HG03066 (cell line): Measurements from ENCODE around the gene HOXD9.

Experiments
- ATAC-seq: cut with Tn5 transposase; IDR thresholded peaks from one replicate; pipeline ENCODE4 v1.9.1; 2021; ENCODE audit warnings: low read depth; ENCODE audit not compliant: unreplicated experiment

HOXD9 gene

DNA sequence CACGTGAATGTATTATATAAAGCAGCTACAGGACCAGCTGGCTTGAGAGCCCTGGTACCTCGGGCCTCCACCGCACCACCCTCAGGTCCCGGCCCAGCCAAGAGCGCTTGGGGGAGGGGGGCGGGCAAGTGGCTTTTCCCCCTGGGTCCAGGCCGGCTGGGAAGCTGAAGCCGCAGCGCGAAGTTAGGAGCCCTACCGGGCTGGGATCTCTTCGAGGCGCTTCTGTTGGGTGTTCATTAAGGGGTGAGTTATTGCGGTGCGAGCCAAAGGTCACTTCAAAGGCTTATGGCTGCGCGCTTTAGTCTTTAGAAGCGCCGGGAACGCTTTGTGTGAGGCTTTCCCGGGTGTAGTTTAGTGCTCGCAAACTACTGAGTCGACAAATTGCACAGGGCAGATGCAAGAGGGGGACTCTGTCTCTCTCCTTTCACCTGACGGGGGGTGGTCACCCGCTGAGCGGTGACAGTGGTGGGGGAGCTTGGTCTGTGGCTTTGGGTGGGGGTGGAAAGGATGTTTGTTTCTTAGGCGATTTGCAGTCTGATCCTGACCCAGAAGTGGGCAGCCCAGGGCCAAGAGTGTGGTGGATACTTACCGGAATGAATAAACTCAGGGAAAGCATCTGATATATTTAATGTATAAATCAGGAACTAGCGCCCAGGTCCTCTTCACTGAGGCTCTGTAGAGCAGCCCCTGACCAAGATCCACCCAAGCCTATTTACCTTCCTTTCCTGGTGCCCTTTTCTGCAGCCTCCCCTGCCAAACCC, 40.6 kb downstream of the HOXD9 start:
- no peak for ATAC-seq

- no peak for ATAC-seq
These were observed 41.1 kb downstream of the HOXD9 start for GRCh38 chr2:176163672-176164056.

DNA sequence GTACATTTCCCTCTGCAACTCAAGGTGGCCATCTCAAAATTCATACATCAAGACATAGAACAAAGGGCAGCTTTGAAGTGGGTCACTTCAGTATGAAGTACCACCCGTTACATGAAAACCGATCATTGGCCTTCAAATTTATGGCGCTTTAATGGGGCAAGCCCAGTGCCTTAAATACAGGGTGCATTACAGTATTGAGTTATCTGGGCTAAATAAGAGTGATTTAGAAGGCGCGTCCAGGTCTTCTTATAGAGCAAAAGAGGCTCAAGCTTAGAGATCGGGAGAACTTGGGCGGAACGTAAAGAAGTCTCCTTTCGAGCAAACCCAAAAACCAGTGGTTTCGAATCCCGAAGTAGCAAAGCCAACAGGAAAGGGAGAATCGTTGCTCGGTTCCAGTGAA, 41.7 kb downstream of the HOXD9 start:
- ATAC-seq, result no peak

GRCh38 chr2:176164611-176165369, 42.3 kb downstream of the HOXD9 start:
- ATAC-seq, result no peak

DNA sequence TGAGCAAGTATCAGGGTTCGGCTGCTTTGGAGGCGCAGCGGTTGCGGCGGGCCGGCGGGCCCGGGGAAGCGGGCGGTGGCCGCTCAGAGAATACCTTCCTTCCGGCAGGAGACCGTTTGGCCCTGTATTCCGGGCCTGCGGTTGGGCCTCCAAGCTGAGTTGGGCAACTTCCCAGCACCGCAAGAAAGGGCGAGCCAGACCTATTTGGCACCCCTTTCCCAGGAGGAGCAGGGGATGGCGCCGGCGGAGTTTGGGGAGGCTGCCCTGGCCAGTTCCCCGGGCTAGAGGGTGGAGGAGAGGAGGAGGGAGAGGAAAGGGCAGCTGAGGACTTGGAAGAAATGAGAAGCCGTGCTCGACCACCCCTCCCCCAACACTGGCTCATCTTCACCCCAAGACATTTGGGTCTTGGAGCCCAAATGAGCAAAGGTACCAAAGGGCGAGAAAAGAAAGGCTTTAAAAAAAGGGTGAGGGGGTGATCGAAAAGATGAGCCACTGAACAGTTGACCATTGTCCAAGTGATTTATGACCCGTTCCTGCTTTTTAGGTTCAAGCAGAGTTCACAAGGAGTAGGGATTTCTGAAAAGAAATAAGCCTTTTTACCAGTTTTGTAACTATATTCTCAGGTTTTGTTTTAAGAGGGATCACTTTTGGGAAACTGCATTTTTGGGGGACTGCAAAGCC, 43.0 kb downstream of the HOXD9 start:
- ATAC-seq, result no peak

DNA sequence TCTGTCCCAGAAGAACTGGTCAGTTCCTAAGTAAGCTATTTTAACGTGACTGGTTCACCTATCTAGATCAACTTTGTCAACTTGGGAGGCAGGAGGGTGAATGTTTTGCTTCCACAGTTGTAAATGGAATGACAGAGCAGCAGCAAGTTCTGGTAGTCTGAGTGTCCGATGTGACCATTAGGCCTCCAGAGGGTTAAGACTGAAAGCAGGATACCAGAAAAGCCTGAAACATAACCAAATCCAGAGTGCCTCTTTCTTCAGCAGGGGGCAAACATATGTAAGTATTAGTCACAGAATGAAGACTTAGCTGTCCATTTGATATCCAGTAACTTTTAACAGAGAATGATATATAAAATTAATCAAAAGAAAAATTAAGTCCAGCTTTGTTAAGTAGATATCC, 43.8 kb downstream of the HOXD9 start:
- ATAC-seq, result no peak

GRCh38 chr2:176167398-176167797, 44.9 kb downstream of the HOXD9 start:
- no peak for ATAC-seq

DNA sequence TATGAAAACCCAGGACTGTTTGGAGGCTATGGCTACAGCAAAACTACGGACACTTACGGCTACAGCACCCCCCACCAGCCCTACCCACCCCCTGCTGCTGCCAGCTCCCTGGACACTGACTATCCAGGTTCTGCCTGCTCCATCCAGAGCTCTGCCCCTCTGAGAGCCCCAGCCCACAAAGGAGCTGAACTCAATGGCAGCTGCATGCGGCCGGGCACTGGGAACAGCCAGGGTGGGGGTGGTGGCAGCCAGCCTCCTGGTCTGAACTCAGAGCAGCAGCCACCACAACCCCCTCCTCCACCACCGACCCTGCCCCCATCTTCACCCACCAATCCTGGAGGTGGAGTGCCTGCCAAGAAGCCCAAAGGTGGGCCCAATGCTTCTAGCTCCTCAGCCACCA, 46.7 kb downstream of the HOXD9 start:
- ATAC-seq, result no peak

GRCh38 chr2:176169711-176170110, 47.2 kb downstream of the HOXD9 start:
- no peak for ATAC-seq

DNA sequence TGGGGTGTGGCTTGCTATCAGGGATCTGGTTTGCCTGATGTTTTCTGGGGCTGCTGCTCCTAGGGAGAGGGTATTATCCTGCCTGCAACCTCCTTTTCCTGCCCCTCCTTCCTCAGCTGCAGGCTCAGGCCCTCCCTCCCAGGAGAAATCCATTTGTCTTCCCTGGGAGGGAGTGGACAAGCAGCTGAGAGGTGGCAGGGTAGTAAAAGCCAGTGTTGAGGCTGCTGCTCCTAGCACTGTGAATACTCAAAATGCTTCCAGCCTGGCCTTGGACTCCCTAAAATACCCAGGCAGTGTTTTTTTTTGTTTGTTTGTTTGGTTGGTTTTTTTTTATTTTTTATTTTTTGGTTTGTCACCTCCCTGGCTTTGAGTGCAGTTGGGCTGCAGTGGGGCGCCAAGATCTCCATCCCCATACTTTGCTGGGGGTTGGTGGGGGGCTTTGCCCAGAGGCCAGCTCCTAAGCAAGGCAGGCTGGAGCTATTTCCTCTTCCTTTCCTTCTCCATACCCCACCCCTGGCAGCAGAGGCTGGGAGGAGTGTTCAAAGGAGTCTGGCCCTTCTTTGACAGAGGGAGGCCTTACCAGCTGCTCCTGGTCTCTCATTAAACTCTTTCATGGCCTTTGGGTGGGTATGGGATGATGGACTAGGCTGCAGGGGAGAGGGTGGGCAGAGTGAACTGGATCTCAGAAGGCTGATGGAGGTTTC, 48.2 kb downstream of the HOXD9 start:
- no peak for ATAC-seq

- no peak for ATAC-seq
These were observed 49.0 kb downstream of the HOXD9 start for GRCh38 chr2:176171351-176172006.

GRCh38 chr2:176172007-176172894, 49.7 kb downstream of the HOXD9 start:
- ATAC-seq, result no peak

DNA sequence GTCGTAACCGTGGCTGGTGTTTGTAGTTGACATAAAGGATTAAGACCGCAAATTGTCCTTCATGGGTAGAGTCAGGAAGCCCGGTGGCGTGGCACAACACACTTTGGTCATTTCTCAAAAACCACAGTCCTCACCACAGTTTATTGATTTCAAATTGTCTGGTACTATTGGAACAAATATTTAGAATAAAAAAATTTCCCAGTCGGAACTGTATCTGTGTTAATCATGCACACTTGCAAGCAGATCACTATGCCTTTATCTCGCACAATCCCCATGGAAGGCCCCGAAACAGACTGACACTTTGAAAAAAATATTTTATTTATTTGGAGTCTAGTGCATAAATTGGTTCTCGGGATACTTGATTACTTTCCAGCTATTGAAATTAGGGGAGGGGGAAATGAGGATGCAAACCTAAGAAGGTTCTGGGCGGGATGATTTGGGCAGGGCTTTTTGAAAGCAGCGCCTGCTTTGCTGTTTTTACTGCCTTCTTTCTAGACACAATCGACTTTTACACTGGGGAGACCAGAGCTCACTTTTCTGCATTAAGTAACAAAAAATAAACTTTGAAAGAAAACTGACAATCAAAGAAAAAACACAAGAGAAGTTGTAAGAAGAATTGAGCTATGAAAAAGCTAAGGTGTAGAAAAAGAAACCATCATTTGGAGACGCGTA, 50.5 kb downstream of the HOXD9 start:
- no peak for ATAC-seq

DNA sequence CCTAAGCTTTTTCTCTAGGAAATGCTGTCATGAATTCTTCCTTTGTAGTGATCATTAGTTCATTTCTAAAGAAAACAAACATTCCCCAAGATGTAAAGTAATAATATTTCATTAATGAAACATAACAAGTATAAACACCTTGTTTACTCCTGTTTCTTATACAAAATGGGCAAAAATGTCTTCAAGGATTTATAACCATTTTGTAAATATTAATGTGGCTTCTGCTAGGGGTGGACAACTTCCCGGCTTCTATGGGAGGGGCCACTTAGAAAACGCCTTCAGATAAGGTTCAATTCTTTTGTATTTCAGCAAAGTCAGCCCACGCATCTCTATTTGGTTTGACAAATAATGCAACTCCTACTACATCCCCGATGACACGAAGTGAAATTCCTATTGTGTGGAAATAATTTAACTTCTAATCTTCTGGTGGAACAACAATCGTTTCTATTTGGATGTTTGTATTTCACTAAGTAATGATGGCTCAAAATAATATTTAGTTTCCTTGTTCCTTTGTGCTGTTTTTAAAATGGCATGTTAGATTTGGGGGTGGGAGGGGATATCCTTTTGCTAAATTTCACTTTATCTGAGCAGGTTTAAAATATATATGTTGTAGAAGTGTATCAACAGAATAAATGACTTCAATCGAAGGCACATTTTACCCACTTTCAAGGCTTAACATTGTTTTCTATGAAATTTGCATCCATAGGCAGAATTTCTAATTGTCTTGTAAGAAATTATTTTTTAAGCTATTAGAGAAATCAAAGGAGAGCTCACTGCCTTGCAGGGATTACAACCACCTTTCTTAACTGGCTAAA, 51.3 kb downstream of the HOXD9 start:
- no peak for ATAC-seq

DNA sequence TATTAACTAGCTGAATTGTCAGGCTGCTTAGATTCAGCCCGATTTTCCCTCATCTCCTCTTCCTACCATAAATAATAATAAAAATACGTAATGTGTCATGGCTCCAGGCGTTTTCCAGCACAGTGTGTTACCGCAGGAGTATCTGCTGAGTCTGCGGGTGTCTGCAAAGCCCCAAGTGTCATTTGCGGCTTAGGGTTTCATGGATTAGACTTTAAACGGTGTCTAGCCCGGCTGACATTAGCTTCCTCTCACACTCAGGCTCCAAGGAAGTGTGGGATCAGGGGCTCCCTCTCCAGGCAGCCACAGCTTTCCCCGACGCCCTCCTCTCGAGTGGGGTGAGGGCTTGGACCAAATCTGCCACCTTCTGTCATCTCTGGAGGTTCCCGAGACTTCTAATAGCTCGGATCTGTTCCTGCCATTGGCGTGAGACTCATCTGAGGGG, 51.9 kb downstream of the HOXD9 start:
- no peak for ATAC-seq
